Coronary artery (tissue), 2 donors: Measurements from ENCODE around the gene SORBS2.
"Not testable (repeated sequence)": the region's sequence is repeated elsewhere in the genome, so short reads cannot be mapped to it uniquely, and the experiment has no call there.

ENCODE experiments used
- DNase-seq: peaks from one replicate; pipeline ENCODE4 v3.0.0-alpha.2; 2017; ENCODE audit warnings: low spot score
- H3K27ac ChIP-seq, 2 donors: fragments of 200-600 bp; sonication (generic); one replicate each; pipeline ENCODE4 v1.5.1; 2016 to 2019
- H3K4me3 ChIP-seq: fragments of 200-600 bp; sonication (generic); 2 replicates; pipeline ENCODE4 v1.5.1; 2016; ENCODE audit warnings: mild to moderate bottlenecking, moderate library complexity
- TF ChIP-seq, protein P1 (sequence below): fragments of 200-600 bp; sonication (generic); IDR thresholded peaks from one replicate; pipeline ENCODE4 v1.5.1; 2019; ENCODE audit warnings: antibody characterized with exemption

SORBS2 gene

GRCh38 chr4:185560316-185560715 lies 251.7 kb downstream of the SORBS2 start:
- TF ChIP-seq, protein P1, sequence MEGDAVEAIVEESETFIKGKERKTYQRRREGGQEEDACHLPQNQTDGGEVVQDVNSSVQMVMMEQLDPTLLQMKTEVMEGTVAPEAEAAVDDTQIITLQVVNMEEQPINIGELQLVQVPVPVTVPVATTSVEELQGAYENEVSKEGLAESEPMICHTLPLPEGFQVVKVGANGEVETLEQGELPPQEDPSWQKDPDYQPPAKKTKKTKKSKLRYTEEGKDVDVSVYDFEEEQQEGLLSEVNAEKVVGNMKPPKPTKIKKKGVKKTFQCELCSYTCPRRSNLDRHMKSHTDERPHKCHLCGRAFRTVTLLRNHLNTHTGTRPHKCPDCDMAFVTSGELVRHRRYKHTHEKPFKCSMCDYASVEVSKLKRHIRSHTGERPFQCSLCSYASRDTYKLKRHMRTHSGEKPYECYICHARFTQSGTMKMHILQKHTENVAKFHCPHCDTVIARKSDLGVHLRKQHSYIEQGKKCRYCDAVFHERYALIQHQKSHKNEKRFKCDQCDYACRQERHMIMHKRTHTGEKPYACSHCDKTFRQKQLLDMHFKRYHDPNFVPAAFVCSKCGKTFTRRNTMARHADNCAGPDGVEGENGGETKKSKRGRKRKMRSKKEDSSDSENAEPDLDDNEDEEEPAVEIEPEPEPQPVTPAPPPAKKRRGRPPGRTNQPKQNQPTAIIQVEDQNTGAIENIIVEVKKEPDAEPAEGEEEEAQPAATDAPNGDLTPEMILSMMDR: no peak
- Histone ChIP-seq H3K27ac (peak overlapping the region; percentile 31 to 50), H3K4me3 (no peak overlapping the region)
- no peak for DNase-seq

GRCh38 chr4:185559915-185560281 lies 252.1 kb downstream of the SORBS2 start:
- no peak overlapping the region for H3K4me3 ChIP-seq
- no peak for DNase-seq
- TF ChIP-seq, protein P1: no peak
- H3K27ac ChIP-seq: peak overlapping the region; percentile 31 to 50

GRCh38 chr4:185559251-185559914 lies 252.6 kb downstream of the SORBS2 start:
- not testable (repeated sequence) for DNase-seq, H3K4me3 ChIP-seq
- H3K27ac ChIP-seq: peak overlapping the region; percentile 31 to 50

DNA sequence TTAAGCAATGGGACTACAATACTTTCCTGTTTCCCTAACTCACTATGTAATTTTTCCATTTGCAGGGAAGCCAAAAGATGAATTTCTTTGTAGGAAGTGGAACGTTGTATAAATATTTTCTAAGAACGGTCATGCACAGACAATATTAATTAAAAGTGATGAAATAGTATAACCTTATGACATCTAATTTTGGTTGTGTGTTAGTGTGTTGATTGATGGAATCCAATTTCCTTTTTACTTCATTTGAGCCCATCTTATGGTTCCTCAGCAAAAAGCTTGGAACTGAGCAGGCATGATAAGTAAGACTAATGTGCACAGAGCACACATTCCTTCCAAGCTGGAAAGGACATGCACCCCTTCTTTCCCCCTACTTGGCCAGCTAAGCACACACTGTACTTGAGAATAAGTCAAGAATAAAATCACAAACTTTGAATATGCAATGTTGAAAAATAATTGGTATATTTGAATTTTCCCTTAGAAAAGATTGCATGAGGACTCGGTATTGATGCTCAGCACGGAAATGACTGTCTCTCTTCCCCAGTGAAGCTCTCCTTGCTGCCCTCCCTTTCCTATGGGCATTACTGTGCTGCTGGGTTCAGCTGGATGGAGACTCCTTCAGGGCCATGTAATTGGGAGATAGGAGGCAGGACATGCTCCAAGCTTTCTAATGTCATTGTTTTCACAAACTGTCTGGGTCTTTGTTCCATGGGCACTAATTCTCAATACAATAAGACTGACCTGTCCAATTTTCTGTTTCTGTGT lies 257.4 kb downstream of the SORBS2 start:
- Histone ChIP-seq H3K27ac (peak overlapping the region; percentile 52 to 72), H3K4me3 (no peak overlapping the region)
- no peak for DNase-seq
- TF ChIP-seq, protein P1: no peak

GRCh38 chr4:185552254-185552653 lies 259.7 kb downstream of the SORBS2 start:
- TF ChIP-seq, protein P1: no peak
- Histone ChIP-seq H3K27ac (no peak overlapping the region), H3K4me3 (no peak overlapping the region)
- no peak for DNase-seq

DNA sequence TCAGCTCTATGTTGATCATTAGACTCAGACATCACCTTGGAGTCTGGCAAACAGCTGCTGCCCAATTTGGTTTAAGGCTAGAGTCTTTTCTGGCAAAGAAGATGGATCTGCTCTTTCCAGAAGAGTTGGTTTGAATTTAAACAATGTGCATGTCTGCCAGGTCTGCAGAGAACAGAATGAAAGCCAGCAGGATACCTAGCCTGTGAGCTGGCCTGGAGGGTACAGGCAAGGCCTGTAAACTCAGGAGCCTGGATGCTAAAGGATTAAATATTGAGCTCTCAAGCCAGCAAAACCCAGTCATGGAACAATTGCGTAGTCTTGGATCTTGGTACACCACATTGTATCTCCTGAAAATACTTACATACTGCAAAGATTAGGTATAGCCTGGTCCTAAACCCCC lies 261.1 kb downstream of the SORBS2 start:
- TF ChIP-seq, protein P1: no peak
- Histone ChIP-seq H3K4me3 (no peak overlapping the region), H3K27ac (no peak overlapping the region)
- DNase-seq: no peak

GRCh38 chr4:185549095-185549639 lies 262.8 kb downstream of the SORBS2 start:
- Histone ChIP-seq H3K27ac (peak overlapping the region in 1 of 2 donors; percentile 74), H3K4me3 (no peak overlapping the region)
- TF ChIP-seq, protein P1: no peak
- no peak for DNase-seq
